WTC11 (cell line): ENCODE measurements around the gene HIBADH. TPM values are rescaled to one million over a fixed set of nuclear protein-coding genes. Genes with fewer than 3 reads are reported as not detected.

Experiments used
- ATAC-seq: fragments of 200-7000 bp; cut with Tn5 transposase; 2 replicates; pipeline ENCODE4 v1.10.0; 2021; ENCODE audit warnings: mild to moderate bottlenecking, moderate library complexity
- CTCF ChIA-PET: fragments of 300-600 bp; sonication (Branson Sonifier 250); formaldehyde crosslinking; loops from one replicate; lab custom pipeline; 2021; ENCODE audit warnings: antibody characterized with exemption; lab: Charles Lee
- POLR2A ChIA-PET: fragments of 350-600 bp; sonication (Branson Sonifier 250); formaldehyde crosslinking; loops from one replicate; lab custom pipeline; 2021; ENCODE audit warnings: antibody characterized with exemption; lab: Charles Lee
- DNase-seq: peaks from one replicate; pipeline ENCODE4 v3.0.0; 2021; ENCODE audit warnings: low spot score
- H3K27ac Mint-ChIP-seq: 2 replicates; pipeline ENCODE4 v1.8.0; 2021; ENCODE audit warnings: mixed read lengths
- H3K27me3 Mint-ChIP-seq: 2 replicates; pipeline ENCODE4 v1.8.0; 2021; ENCODE audit warnings: low read depth, mild to moderate bottlenecking, moderate library complexity, mixed read lengths
- H3K36me3 Mint-ChIP-seq: 2 replicates; pipeline ENCODE4 v1.8.0; 2021; ENCODE audit warnings: mixed read lengths
- H3K4me1 Mint-ChIP-seq: 2 replicates; pipeline ENCODE4 v1.8.0; 2022; ENCODE audit warnings: mixed read lengths
- H3K4me3 Mint-ChIP-seq: 2 replicates; pipeline ENCODE4 v1.8.0; 2021; ENCODE audit warnings: mild to moderate bottlenecking, moderate library complexity, mixed read lengths
- H3K9me3 Mint-ChIP-seq: 2 replicates; pipeline ENCODE4 v1.8.0; 2021; ENCODE audit warnings: mixed read lengths
- CBFB ChIP-seq: sonication (generic); formaldehyde crosslinking; IDR thresholded peaks from 2 replicates; pipeline ENCODE4 v1.8.1; 2022; ENCODE audit warnings: mild to moderate bottlenecking, low read depth, missing genetic modification reagents
- CREB1 ChIP-seq: sonication (generic); formaldehyde crosslinking; IDR thresholded peaks from 2 replicates; pipeline ENCODE4 v1.8.0; 2023; ENCODE audit warnings: mild to moderate bottlenecking, missing genetic modification reagents
- ELF4 ChIP-seq: sonication (generic); formaldehyde crosslinking; IDR thresholded peaks from 2 replicates; pipeline ENCODE4 v1.8.1; 2022; ENCODE audit warnings: low read depth, mild to moderate bottlenecking, moderate library complexity, missing genetic modification reagents
- ETV6 ChIP-seq: sonication (generic); formaldehyde crosslinking; IDR thresholded peaks from 2 replicates; pipeline ENCODE4 v1.8.1; 2022; ENCODE audit warnings: mild to moderate bottlenecking, missing genetic modification reagents
- FOXP1 ChIP-seq: sonication (generic); formaldehyde crosslinking; IDR thresholded peaks from 2 replicates; pipeline ENCODE4 v1.8.0; 2022; ENCODE audit warnings: missing genetic modification reagents, mild to moderate bottlenecking, moderate library complexity, borderline replicate concordance
- GTF2I ChIP-seq: fragments of 250-450 bp; sonication (Bioruptor Pico); conservative IDR thresholded peaks from 2 replicates; pipeline ENCODE4 v1.4.0; 2021; ENCODE audit warnings: mild to moderate bottlenecking
- JUN ChIP-seq: sonication (generic); formaldehyde crosslinking; IDR thresholded peaks from 2 replicates; pipeline ENCODE4 v1.8.0; 2023; ENCODE audit warnings: mild to moderate bottlenecking, missing genetic modification reagents
- MYBL2 ChIP-seq: sonication (generic); formaldehyde crosslinking; IDR thresholded peaks from 2 replicates; pipeline ENCODE4 v1.8.1; 2023; ENCODE audit warnings: mild to moderate bottlenecking, moderate library complexity, missing genetic modification reagents
- NR1H2 ChIP-seq: sonication (generic); formaldehyde crosslinking; IDR thresholded peaks from 2 replicates; pipeline ENCODE4 v1.9.0; 2021; ENCODE audit warnings: mild to moderate bottlenecking, moderate library complexity, missing genetic modification reagents
- SMAD4 ChIP-seq: sonication (generic); formaldehyde crosslinking; IDR thresholded peaks from 2 replicates; pipeline ENCODE4 v1.8.0; 2022; ENCODE audit warnings: mild to moderate bottlenecking, missing genetic modification reagents
- TEAD4 ChIP-seq: sonication (generic); formaldehyde crosslinking; IDR thresholded peaks from 2 replicates; pipeline ENCODE4 v1.8.0; 2022; ENCODE audit warnings: mild to moderate bottlenecking, missing genetic modification reagents
- ZBTB21 ChIP-seq: sonication (generic); formaldehyde crosslinking; IDR thresholded peaks from 2 replicates; pipeline ENCODE4 v1.8.1; 2023; ENCODE audit warnings: mild to moderate bottlenecking, missing genetic modification reagents, borderline replicate concordance
- ZNF121 ChIP-seq: sonication (generic); formaldehyde crosslinking; IDR thresholded peaks from 2 replicates; pipeline ENCODE4 v1.8.0; 2023; ENCODE audit warnings: missing genetic modification reagents
- ZNF219 ChIP-seq: sonication (generic); formaldehyde crosslinking; IDR thresholded peaks from 2 replicates; pipeline ENCODE4 v1.8.0; 2023; ENCODE audit warnings: missing genetic modification reagents, mild to moderate bottlenecking, borderline replicate concordance
- ZNF317 ChIP-seq: sonication (generic); formaldehyde crosslinking; IDR thresholded peaks from 2 replicates; pipeline ENCODE4 v1.8.1; 2023; ENCODE audit warnings: low read depth, mild to moderate bottlenecking, moderate library complexity, missing genetic modification reagents, borderline replicate concordance
- ZNF416 ChIP-seq: fragments of 250-450 bp; sonication (Bioruptor Pico); IDR thresholded peaks from 2 replicates; pipeline ENCODE4 v1.9.0; 2021; ENCODE audit warnings: mild to moderate bottlenecking, inconsistent platforms
- total RNA-seq: library from RNA; stranded (reverse); gene quantifications from 3 replicates; pipeline ENCODE4 v1.2.3, GENCODE V29; 2021
- TF ChIP-seq, protein P1 (sequence below): sonication (generic); formaldehyde crosslinking; IDR thresholded peaks from 2 replicates; pipeline ENCODE4 v1.8.0; 2022; ENCODE audit warnings: mild to moderate bottlenecking, missing genetic modification reagents
- TF ChIP-seq, protein P2 (sequence below): sonication (generic); formaldehyde crosslinking; IDR thresholded peaks from 2 replicates; pipeline ENCODE4 v1.8.1; 2023; ENCODE audit warnings: mild to moderate bottlenecking, missing genetic modification reagents
- TF ChIP-seq, protein P3 (sequence below): sonication (generic); formaldehyde crosslinking; IDR thresholded peaks from 2 replicates; pipeline ENCODE4 v1.8.1; 2023; ENCODE audit warnings: mild to moderate bottlenecking, missing genetic modification reagents, borderline replicate concordance
- TF ChIP-seq, protein P4 (sequence below): sonication (generic); formaldehyde crosslinking; IDR thresholded peaks from 2 replicates; pipeline ENCODE4 v1.8.1; 2022; ENCODE audit warnings: mild to moderate bottlenecking, moderate library complexity, missing genetic modification reagents
- TF ChIP-seq, protein P5 (sequence below): sonication (generic); formaldehyde crosslinking; IDR thresholded peaks from 2 replicates; pipeline ENCODE4 v1.8.0; 2022; ENCODE audit warnings: missing genetic modification reagents

The HIBADH gene
- total RNA-seq, 1 experiment from 2014 or later: 27.9 TPM

DNA sequence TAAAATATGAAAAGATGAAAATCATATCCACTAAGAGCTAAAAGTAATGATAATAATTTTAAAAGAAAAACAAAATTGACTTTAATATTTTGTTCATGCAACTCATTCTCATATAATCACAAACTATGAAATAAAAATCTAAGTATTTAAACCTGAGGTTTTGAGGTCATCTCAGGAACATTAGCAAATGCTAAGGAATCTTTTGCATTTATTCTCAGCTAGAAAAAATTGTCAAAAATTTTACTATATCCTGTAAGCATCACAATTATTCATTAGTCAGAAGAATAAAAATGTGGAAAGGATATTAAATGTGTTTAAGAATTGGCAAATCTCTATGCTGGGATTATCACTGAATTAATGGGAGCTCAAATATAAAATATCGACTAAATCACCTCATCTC lies 40.5 kb upstream of the HIBADH start:
- H3K4me3 Mint-ChIP-seq: no peak overlapping the region
- TF ChIP-seq, protein P1, sequence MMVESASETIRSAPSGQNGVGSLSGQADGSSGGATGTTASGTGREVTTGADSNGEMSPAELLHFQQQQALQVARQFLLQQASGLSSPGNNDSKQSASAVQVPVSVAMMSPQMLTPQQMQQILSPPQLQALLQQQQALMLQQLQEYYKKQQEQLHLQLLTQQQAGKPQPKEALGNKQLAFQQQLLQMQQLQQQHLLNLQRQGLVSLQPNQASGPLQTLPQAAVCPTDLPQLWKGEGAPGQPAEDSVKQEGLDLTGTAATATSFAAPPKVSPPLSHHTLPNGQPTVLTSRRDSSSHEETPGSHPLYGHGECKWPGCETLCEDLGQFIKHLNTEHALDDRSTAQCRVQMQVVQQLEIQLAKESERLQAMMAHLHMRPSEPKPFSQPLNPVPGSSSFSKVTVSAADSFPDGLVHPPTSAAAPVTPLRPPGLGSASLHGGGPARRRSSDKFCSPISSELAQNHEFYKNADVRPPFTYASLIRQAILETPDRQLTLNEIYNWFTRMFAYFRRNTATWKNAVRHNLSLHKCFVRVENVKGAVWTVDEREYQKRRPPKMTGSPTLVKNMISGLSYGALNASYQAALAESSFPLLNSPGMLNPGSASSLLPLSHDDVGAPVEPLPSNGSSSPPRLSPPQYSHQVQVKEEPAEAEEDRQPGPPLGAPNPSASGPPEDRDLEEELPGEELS (CRISPR knock-in tag): no peak
- TF ChIP-seq TEAD4 (CRISPR knock-in tag) (no peak), MYBL2 (CRISPR knock-in tag) (no peak)
- ChIA-PET CTCF (no interaction called here), POLR2A (no interaction called here)
- H3K27ac Mint-ChIP-seq: no peak overlapping the region
- ATAC-seq (no peak), DNase-seq (no peak)
- no peaks in the 10 kb centered on the region for H3K4me1 Mint-ChIP-seq
- H3K36me3 Mint-ChIP-seq: no peaks in the 10 kb centered on the region
- H3K27me3 Mint-ChIP-seq: no peaks in the 10 kb centered on the region
- H3K9me3 Mint-ChIP-seq: no peaks in the 10 kb centered on the region

DNA sequence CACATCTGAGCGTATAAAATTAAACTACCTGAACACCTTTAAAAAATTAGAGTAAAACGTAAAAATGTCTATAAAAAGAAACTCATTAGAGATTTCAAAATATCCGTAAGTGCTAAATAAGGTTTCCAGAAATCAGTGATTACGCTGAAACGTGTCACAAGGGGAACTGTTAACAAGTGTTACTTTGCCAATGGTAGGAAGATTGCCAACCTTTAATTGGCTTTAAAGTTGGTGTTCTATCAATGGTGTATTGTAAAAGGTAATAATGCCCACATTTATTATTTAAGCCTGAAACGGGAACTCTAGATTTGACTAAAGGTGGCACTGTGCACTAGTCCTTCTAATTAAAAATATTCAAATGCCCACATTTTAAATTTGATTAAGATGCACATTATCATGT lies 37.8 kb upstream of the HIBADH start:
- no peaks in the 10 kb centered on the region for H3K4me1 Mint-ChIP-seq
- no peak for ATAC-seq
- CTCF ChIA-PET: interaction anchor here (1.4 kb wide), 1 partner anchor 393 kb away, joined by 3 read pairs; no protein-coding TSS in a partner anchor

DNA sequence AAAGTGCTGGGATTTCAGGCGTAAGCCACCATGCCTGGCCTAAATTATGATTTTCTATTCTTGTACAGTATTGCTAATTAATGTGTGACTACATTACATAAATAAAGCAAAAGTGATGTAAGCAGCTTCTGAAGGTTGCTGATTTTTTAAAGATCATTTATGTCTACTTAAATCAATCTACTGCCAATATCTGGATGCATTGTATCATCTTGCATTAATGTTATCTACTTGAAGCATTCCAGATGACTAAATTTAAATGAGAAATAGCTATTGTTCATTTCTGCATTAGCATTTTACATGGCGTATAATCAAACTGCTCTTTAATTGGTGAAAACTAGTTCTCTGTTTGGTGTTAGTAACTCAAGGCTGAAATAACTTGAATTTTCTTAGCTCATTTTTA lies 37.1 kb upstream of the HIBADH start:
- ChIA-PET CTCF (no interaction called here), POLR2A (no interaction called here)
- no peak overlapping the region for H3K27ac Mint-ChIP-seq
- H3K36me3 Mint-ChIP-seq: no peaks in the 10 kb centered on the region
- H3K9me3 Mint-ChIP-seq: no peaks in the 10 kb centered on the region
- no peaks in the 10 kb centered on the region for H3K27me3 Mint-ChIP-seq
- H3K4me1 Mint-ChIP-seq: no peaks in the 10 kb centered on the region
- no peak for ATAC-seq
- DNase-seq: no peak
- H3K4me3 Mint-ChIP-seq: no peak overlapping the region
- TF ChIP-seq ETV6 (no peak), ELF4 (CRISPR knock-in tag) (no peak), SMAD4 (CRISPR knock-in tag) (no peak), ZBTB21 (no peak), NR1H2 (CRISPR knock-in tag) (no peak), ZNF219 (CRISPR knock-in tag) (no peak), FOXP1 (CRISPR knock-in tag) (no peak), GTF2I (CRISPR knock-in tag) (no peak)
- TF ChIP-seq, protein P2, sequence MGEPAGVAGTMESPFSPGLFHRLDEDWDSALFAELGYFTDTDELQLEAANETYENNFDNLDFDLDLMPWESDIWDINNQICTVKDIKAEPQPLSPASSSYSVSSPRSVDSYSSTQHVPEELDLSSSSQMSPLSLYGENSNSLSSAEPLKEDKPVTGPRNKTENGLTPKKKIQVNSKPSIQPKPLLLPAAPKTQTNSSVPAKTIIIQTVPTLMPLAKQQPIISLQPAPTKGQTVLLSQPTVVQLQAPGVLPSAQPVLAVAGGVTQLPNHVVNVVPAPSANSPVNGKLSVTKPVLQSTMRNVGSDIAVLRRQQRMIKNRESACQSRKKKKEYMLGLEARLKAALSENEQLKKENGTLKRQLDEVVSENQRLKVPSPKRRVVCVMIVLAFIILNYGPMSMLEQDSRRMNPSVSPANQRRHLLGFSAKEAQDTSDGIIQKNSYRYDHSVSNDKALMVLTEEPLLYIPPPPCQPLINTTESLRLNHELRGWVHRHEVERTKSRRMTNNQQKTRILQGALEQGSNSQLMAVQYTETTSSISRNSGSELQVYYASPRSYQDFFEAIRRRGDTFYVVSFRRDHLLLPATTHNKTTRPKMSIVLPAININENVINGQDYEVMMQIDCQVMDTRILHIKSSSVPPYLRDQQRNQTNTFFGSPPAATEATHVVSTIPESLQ (CRISPR knock-in tag): no peak
- TF ChIP-seq, protein P3, sequence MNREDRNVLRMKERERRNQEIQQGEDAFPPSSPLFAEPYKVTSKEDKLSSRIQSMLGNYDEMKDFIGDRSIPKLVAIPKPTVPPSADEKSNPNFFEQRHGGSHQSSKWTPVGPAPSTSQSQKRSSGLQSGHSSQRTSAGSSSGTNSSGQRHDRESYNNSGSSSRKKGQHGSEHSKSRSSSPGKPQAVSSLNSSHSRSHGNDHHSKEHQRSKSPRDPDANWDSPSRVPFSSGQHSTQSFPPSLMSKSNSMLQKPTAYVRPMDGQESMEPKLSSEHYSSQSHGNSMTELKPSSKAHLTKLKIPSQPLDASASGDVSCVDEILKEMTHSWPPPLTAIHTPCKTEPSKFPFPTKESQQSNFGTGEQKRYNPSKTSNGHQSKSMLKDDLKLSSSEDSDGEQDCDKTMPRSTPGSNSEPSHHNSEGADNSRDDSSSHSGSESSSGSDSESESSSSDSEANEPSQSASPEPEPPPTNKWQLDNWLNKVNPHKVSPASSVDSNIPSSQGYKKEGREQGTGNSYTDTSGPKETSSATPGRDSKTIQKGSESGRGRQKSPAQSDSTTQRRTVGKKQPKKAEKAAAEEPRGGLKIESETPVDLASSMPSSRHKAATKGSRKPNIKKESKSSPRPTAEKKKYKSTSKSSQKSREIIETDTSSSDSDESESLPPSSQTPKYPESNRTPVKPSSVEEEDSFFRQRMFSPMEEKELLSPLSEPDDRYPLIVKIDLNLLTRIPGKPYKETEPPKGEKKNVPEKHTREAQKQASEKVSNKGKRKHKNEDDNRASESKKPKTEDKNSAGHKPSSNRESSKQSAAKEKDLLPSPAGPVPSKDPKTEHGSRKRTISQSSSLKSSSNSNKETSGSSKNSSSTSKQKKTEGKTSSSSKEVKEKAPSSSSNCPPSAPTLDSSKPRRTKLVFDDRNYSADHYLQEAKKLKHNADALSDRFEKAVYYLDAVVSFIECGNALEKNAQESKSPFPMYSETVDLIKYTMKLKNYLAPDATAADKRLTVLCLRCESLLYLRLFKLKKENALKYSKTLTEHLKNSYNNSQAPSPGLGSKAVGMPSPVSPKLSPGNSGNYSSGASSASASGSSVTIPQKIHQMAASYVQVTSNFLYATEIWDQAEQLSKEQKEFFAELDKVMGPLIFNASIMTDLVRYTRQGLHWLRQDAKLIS (CRISPR knock-in tag): no peak

More for the DNA sequence above, 37.8 kb upstream of the HIBADH start:
- Mint-ChIP-seq H3K36me3 (no peaks in the 10 kb centered on the region), H3K4me3 (no peak overlapping the region), H3K27ac (no peak overlapping the region), H3K27me3 (no peaks in the 10 kb centered on the region), H3K9me3 (no peaks in the 10 kb centered on the region)
- POLR2A ChIA-PET: no interaction called here
- DNase-seq: no peak
- TF ChIP-seq JUN (no peak), ELF4 (CRISPR knock-in tag) (no peak), ZNF317 (no peak), CBFB (no peak), ZNF219 (CRISPR knock-in tag) (no peak), CREB1 (no peak), ZNF121 (no peak), ZNF416 (CRISPR knock-in tag) (no peak)
- TF ChIP-seq, protein P4, sequence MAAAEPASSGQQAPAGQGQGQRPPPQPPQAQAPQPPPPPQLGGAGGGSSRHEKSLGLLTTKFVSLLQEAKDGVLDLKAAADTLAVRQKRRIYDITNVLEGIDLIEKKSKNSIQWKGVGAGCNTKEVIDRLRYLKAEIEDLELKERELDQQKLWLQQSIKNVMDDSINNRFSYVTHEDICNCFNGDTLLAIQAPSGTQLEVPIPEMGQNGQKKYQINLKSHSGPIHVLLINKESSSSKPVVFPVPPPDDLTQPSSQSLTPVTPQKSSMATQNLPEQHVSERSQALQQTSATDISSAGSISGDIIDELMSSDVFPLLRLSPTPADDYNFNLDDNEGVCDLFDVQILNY (CRISPR knock-in tag): no peak
- TF ChIP-seq, protein P5, sequence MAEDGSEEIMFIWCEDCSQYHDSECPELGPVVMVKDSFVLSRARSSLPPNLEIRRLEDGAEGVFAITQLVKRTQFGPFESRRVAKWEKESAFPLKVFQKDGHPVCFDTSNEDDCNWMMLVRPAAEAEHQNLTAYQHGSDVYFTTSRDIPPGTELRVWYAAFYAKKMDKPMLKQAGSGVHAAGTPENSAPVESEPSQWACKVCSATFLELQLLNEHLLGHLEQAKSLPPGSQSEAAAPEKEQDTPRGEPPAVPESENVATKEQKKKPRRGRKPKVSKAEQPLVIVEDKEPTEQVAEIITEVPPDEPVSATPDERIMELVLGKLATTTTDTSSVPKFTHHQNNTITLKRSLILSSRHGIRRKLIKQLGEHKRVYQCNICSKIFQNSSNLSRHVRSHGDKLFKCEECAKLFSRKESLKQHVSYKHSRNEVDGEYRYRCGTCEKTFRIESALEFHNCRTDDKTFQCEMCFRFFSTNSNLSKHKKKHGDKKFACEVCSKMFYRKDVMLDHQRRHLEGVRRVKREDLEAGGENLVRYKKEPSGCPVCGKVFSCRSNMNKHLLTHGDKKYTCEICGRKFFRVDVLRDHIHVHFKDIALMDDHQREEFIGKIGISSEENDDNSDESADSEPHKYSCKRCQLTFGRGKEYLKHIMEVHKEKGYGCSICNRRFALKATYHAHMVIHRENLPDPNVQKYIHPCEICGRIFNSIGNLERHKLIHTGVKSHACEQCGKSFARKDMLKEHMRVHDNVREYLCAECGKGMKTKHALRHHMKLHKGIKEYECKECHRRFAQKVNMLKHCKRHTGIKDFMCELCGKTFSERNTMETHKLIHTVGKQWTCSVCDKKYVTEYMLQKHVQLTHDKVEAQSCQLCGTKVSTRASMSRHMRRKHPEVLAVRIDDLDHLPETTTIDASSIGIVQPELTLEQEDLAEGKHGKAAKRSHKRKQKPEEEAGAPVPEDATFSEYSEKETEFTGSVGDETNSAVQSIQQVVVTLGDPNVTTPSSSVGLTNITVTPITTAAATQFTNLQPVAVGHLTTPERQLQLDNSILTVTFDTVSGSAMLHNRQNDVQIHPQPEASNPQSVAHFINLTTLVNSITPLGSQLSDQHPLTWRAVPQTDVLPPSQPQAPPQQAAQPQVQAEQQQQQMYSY (CRISPR knock-in tag): no peak
